SK-N-SH treated with all-trans-retinoic acid at 6 μM for 48 hours (cell line): ENCODE measurements around the gene CROCC2.

ENCODE experiments used
- ATAC-seq: fragments of 200-7000 bp; cut with Tn5 transposase; 3 replicates; pipeline ENCODE4 v1.9.1; 2020; ENCODE audit warnings: mild to moderate bottlenecking, moderate library complexity
- ARNTL ChIP-seq: fragments of 450-650 bp; formaldehyde crosslinking; IDR thresholded peaks from 2 replicates; pipeline ENCODE4 v1.5.0; 2020; ENCODE audit warnings: low read depth, mild to moderate bottlenecking, moderate library complexity, borderline replicate concordance
- BACH2 ChIP-seq: fragments of 250-450 bp; sonication (Bioruptor Pico); IDR thresholded peaks from 2 replicates; pipeline ENCODE4 v1.9.0; 2021; ENCODE audit warnings: mild to moderate bottlenecking, borderline replicate concordance
- CSDC2 ChIP-seq: fragments of 250-450 bp; sonication (Bioruptor Pico); IDR thresholded peaks from 2 replicates; pipeline ENCODE4 v1.5.0; 2020; ENCODE audit warnings: mild to moderate bottlenecking, moderate library complexity
- ESRRG ChIP-seq: fragments of 250-450 bp; sonication (Bioruptor Pico); IDR thresholded peaks from 2 replicates; pipeline ENCODE4 v1.6.1; 2021; ENCODE audit warnings: mild to moderate bottlenecking
- GLIS3 ChIP-seq: fragments of 250-450 bp; sonication (Bioruptor Pico); IDR thresholded peaks from 2 replicates; pipeline ENCODE4 v1.5.0; 2020; ENCODE audit warnings: mild to moderate bottlenecking, moderate library complexity
- ISL1 ChIP-seq: fragments of 250-450 bp; sonication (Bioruptor Pico); IDR thresholded peaks from 2 replicates; pipeline ENCODE4 v2.1.2; 2022; ENCODE audit warnings: mild to moderate bottlenecking, moderate library complexity
- OSR1 ChIP-seq: fragments of 250-450 bp; sonication (Bioruptor Pico); IDR thresholded peaks from 2 replicates; pipeline ENCODE4 v1.8.0; 2022; ENCODE audit warnings: moderate library complexity, mild to moderate bottlenecking, inconsistent platforms
- PPARA ChIP-seq: fragments of 250-450 bp; sonication (Bioruptor Pico); IDR thresholded peaks from 2 replicates; pipeline ENCODE4 v1.5.0; 2020; ENCODE audit warnings: mild to moderate bottlenecking, borderline replicate concordance
- SNAI2 ChIP-seq: fragments of 250-450 bp; sonication (Bioruptor Pico); IDR thresholded peaks from 2 replicates; pipeline ENCODE4 v1.5.0; 2020; ENCODE audit warnings: mild to moderate bottlenecking, moderate library complexity
- TCF4 ChIP-seq: fragments of 250-450 bp; sonication (Bioruptor Pico); IDR thresholded peaks from 2 replicates; pipeline ENCODE4 v1.8.0; 2021; ENCODE audit warnings: mild to moderate bottlenecking, moderate library complexity, borderline replicate concordance
- TOX ChIP-seq: fragments of 250-450 bp; sonication (Bioruptor Pico); IDR thresholded peaks from 2 replicates; pipeline ENCODE4 v1.8.0; 2021; ENCODE audit warnings: mild to moderate bottlenecking, moderate library complexity, borderline replicate concordance
- ZC3H10 ChIP-seq: fragments of 250-450 bp; sonication (Bioruptor Pico); IDR thresholded peaks from 2 replicates; pipeline ENCODE4 v1.5.1; 2021; ENCODE audit warnings: mild to moderate bottlenecking, moderate library complexity
- ZFP3 ChIP-seq: fragments of 250-450 bp; sonication (Bioruptor Pico); IDR thresholded peaks from 2 replicates; pipeline ENCODE4 v1.5.0; 2020; ENCODE audit warnings: mild to moderate bottlenecking, moderate library complexity
- ZFP30 ChIP-seq: fragments of 450-650 bp; formaldehyde crosslinking; IDR thresholded peaks from 2 replicates; pipeline ENCODE4 v1.5.0; 2022; ENCODE audit warnings: mild to moderate bottlenecking, moderate library complexity
- ZNF565 ChIP-seq: fragments of 450-650 bp; formaldehyde crosslinking; conservative IDR thresholded peaks from 2 replicates; pipeline ENCODE4 v1.5.0; 2020; ENCODE audit warnings: low read depth, mild to moderate bottlenecking, moderate library complexity
- ZNF70 ChIP-seq: fragments of 450-650 bp; formaldehyde crosslinking; IDR thresholded peaks from 2 replicates; pipeline ENCODE4 v1.5.0; 2020; ENCODE audit warnings: mild to moderate bottlenecking, moderate library complexity
- TF ChIP-seq, protein P1 (sequence below): fragments of 250-450 bp; sonication (Bioruptor Pico); IDR thresholded peaks from 2 replicates; pipeline ENCODE4 v1.5.1; 2021; ENCODE audit warnings: mild to moderate bottlenecking, moderate library complexity
- TF ChIP-seq, protein P2 (sequence below): fragments of 250-450 bp; sonication (Bioruptor Pico); IDR thresholded peaks from 2 replicates; pipeline ENCODE4 v1.5.0; 2020; ENCODE audit warnings: mild to moderate bottlenecking, moderate library complexity
- TF ChIP-seq, protein P3 (sequence below): fragments of 250-450 bp; sonication (Bioruptor Pico); IDR thresholded peaks from 2 replicates; pipeline ENCODE4 v1.8.0; 2021; ENCODE audit warnings: low read depth, mild to moderate bottlenecking, moderate library complexity, borderline replicate concordance
- TF ChIP-seq, protein P4 (sequence below): fragments of 250-450 bp; sonication (Bioruptor Pico); IDR thresholded peaks from 2 replicates; pipeline ENCODE4 v1.5.1; 2020; ENCODE audit warnings: low read depth, mild to moderate bottlenecking, moderate library complexity

CROCC2 gene

DNA sequence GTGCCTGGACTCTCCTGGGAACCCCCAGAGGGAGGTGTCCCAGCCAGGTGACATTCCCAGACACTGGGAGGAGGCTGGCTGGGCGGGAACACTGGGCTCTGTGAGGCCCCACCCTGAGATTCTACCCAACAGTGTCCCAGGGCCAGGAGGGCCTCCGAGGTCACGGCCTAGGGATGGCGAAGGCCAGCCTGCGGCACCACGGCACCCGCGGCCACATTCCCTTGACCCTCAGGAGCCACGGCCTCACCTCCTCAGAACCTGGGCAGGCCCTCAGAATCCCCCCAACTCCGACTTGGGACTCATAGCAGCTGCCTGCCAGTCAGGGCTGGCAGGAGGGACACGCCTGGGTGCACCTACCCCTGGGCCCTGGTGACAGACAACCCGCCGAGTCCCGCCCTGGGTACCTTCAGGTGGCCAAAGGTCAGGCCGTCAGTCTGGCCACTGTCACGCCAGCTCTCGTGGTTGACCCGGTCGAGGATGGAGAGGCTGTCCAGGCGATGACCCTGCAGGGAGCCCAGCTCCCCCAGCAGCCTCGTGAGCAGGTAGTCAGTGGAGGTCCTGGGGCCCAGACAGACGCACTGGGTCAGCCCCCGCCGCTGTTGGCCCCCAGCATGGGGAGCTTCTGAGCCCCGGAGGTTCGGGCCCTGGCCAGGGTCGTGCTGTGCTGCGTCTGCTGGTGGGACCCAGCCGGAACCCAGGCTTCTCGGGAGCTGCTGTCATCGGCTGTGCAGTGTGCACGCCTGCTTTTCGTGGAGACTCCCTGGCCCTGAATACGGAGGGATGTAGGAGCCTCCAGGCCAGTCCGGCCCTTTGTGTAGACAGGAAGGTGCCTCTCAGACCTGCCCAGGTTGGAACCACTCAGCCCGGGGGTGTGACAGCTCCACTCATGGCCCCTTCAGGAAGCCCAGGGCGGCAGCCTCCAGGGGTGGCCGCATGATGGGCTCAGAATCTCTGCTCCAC, 16.3 kb upstream of the CROCC2 start:
- no peak for TF ChIP-seq CSDC2
- TF ChIP-seq, protein P1, sequence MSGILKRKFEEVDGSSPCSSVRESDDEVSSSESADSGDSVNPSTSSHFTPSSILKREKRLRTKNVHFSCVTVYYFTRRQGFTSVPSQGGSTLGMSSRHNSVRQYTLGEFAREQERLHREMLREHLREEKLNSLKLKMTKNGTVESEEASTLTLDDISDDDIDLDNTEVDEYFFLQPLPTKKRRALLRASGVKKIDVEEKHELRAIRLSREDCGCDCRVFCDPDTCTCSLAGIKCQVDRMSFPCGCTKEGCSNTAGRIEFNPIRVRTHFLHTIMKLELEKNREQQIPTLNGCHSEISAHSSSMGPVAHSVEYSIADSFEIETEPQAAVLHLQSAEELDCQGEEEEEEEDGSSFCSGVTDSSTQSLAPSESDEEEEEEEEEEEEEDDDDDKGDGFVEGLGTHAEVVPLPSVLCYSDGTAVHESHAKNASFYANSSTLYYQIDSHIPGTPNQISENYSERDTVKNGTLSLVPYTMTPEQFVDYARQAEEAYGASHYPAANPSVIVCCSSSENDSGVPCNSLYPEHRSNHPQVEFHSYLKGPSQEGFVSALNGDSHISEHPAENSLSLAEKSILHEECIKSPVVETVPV (CRISPR knock-in tag): no peak
- no peak for ATAC-seq

DNA sequence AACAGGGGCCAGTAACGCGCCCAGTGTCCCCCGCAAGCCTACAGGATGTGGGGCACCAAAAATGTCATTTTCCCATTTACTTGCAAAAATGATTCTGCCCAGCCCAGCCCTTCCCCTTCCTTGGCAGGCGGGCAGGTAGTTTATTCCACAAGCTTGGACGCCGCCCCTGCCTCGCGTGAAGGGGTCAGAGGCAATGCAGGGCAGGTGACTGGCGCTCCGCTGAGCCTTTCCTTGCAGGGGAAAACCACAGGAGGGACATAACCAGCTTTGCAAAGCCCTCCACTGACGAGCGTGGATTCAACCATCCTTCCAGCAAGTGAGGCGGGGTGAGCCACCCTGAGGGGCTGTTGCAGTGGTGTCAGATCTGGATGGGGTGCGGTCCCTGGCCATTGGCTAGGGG, 15.4 kb upstream of the CROCC2 start:
- ATAC-seq: no peak
- TF ChIP-seq ESRRG (no peak), BACH2 (CRISPR knock-in tag) (no peak), SNAI2 (CRISPR knock-in tag) (no peak), PPARA (CRISPR knock-in tag) (no peak), ZFP3 (CRISPR knock-in tag) (no peak), ISL1 (CRISPR knock-in tag) (no peak), GLIS3 (CRISPR knock-in tag) (no peak), CSDC2 (no peak), ZC3H10 (CRISPR knock-in tag) (no peak)
- TF ChIP-seq, protein P2, sequence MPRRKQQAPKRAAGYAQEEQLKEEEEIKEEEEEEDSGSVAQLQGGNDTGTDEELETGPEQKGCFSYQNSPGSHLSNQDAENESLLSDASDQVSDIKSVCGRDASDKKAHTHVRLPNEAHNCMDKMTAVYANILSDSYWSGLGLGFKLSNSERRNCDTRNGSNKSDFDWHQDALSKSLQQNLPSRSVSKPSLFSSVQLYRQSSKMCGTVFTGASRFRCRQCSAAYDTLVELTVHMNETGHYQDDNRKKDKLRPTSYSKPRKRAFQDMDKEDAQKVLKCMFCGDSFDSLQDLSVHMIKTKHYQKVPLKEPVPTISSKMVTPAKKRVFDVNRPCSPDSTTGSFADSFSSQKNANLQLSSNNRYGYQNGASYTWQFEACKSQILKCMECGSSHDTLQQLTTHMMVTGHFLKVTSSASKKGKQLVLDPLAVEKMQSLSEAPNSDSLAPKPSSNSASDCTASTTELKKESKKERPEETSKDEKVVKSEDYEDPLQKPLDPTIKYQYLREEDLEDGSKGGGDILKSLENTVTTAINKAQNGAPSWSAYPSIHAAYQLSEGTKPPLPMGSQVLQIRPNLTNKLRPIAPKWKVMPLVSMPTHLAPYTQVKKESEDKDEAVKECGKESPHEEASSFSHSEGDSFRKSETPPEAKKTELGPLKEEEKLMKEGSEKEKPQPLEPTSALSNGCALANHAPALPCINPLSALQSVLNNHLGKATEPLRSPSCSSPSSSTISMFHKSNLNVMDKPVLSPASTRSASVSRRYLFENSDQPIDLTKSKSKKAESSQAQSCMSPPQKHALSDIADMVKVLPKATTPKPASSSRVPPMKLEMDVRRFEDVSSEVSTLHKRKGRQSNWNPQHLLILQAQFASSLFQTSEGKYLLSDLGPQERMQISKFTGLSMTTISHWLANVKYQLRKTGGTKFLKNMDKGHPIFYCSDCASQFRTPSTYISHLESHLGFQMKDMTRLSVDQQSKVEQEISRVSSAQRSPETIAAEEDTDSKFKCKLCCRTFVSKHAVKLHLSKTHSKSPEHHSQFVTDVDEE (CRISPR knock-in tag): no peak
- TF ChIP-seq, protein P3, sequence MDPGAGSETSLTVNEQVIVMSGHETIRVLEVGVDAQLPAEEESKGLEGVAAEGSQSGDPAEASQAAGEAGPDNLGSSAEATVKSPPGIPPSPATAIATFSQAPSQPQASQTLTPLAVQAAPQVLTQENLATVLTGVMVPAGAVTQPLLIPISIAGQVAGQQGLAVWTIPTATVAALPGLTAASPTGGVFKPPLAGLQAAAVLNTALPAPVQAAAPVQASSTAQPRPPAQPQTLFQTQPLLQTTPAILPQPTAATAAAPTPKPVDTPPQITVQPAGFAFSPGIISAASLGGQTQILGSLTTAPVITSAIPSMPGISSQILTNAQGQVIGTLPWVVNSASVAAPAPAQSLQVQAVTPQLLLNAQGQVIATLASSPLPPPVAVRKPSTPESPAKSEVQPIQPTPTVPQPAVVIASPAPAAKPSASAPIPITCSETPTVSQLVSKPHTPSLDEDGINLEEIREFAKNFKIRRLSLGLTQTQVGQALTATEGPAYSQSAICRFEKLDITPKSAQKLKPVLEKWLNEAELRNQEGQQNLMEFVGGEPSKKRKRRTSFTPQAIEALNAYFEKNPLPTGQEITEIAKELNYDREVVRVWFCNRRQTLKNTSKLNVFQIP (CRISPR knock-in tag): no peak
- TF ChIP-seq, protein P4, sequence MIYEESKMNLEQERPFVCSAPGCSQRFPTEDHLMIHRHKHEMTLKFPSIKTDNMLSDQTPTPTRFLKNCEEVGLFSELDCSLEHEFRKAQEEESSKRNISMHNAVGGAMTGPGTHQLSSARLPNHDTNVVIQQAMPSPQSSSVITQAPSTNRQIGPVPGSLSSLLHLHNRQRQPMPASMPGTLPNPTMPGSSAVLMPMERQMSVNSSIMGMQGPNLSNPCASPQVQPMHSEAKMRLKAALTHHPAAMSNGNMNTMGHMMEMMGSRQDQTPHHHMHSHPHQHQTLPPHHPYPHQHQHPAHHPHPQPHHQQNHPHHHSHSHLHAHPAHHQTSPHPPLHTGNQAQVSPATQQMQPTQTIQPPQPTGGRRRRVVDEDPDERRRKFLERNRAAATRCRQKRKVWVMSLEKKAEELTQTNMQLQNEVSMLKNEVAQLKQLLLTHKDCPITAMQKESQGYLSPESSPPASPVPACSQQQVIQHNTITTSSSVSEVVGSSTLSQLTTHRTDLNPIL: no peak

DNA sequence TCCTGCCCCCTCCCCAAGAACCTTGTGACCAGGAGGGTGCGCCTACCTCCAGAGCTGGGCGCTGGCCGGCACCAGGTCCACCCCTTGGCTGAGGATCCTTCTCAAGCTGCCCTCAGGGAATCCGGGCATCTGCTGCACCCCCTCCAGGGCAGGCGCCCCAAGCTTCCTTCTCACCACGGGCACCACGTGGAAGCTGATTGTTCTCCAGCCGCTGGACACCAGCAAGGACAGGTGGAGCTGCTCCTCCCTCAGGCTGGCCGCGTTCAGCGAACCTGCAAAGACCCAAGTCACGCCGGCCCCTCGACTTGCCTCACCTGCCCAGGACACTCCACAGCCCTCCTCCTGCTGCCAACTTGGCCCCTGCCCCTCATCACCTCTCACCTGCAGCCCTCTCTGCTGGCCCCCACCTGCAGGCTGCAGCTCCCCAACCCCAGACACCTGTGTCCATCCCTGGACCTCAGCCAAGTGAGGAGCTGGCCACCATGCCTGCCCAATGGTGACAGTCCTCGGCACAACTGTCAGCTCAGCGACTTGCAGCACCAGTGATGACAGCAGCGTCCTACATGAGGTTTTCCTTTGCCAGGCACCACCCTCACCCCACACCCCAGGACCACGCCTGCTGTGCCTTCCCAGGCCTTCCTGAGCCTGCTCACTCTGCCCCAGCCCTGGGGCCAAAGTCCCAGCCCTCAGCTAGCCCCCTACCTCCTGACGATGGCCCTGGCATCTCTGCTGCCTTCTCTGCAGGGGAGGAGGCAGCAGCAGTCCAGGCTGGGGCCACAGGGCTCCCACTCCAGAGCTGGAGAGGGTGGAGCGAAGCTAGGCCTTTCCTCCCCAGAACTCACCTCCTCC, 14.4 kb upstream of the CROCC2 start:
- ATAC-seq: no peak
- TF ChIP-seq PPARA (CRISPR knock-in tag) (no peak), ISL1 (CRISPR knock-in tag) (no peak), OSR1 (CRISPR knock-in tag) (no peak), ARNTL (CRISPR knock-in tag) (no peak), TCF4 (no peak), CSDC2 (no peak), ZNF565 (no peak), ZC3H10 (CRISPR knock-in tag) (no peak), ZFP30 (no peak), TOX (no peak), BACH2 (CRISPR knock-in tag) (no peak), ZNF70 (no peak)
- TF ChIP-seq, protein P2 (CRISPR knock-in tag): no peak
- TF ChIP-seq, protein P1 (CRISPR knock-in tag): no peak
- TF ChIP-seq, protein P4: no peak
